Gastrocnemius medialis (tissue), 4 donors: ENCODE data around the gene FBLN2. TPM values are rescaled to one million over a fixed set of nuclear protein-coding genes. Genes with fewer than 3 reads are reported as not detected.

Source experiments
- ATAC-seq, 2 donors: fragments of 150-250 bp; one replicate each; pipeline ENCODE4 v1.9.1; 2016
- DNase-seq, 2 donors: peaks; one replicate each; pipeline ENCODE4 v3.0.0-alpha.2; 2019
- H3K27ac ChIP-seq, 4 donors: fragments of 200-600 bp; sonication (generic); 1 replicate in 1 of 4; 2 replicates in 3 of 4; pipeline ENCODE4 v1.5.1; 2016 to 2018; ENCODE audit warnings: mild to moderate bottlenecking in 2 of 4, moderate library complexity in 1 of 4
- H3K27me3 ChIP-seq, 3 donors: fragments of 200-600 bp; sonication (generic) in 2 of 3; 1 replicate in 1 of 3; 2 replicates in 2 of 3; pipeline versions ENCODE4 v1.5.1 to v1.6.0; 2016 to 2019; ENCODE audit warnings: mild to moderate bottlenecking in 1 of 3, moderate library complexity in 1 of 3
- H3K36me3 ChIP-seq, 2 donors: fragments of 200-600 bp; sonication (generic) in 1 of 2; one replicate each; pipeline ENCODE4 v1.5.1; 2017 to 2018
- H3K4me1 ChIP-seq, 2 donors: fragments of 200-600 bp; sonication (generic) in 1 of 2; one replicate each; pipeline ENCODE4 v1.5.1; 2016 to 2017; ENCODE audit warnings: mild to moderate bottlenecking in 2 of 2
- H3K4me3 ChIP-seq, 4 donors: fragments of 200-600 bp; sonication (generic) in 3 of 4; 1 replicate in 1 of 4; 2 replicates in 3 of 4; pipeline ENCODE4 v1.5.1; 2016 to 2019; ENCODE audit warnings: mild to moderate bottlenecking in 2 of 4
- H3K9me3 ChIP-seq, 3 donors: fragments of 200-600 bp; sonication (generic) in 2 of 3; 1 replicate in 1 of 3; 2 replicates in 2 of 3; pipeline ENCODE4 v1.5.1; 2016 to 2019
- CTCF ChIP-seq, 5 experiments: fragments of 450-650 bp in 3 of 5; fragments of 200-600 bp in 2 of 5; sonication (generic) in 2 of 5; IDR thresholded peaks in 4 of 5; conservative IDR thresholded peaks in 1 of 5; 1 replicate in 4 of 5; 2 replicates in 1 of 5; pipeline ENCODE4 v1.5.1; 2016 to 2019; ENCODE audit warnings: antibody characterized with exemption in 5 of 5, mild to moderate bottlenecking in 3 of 5, moderate library complexity in 3 of 5
- POLR2A ChIP-seq, 2 donors: fragments of 450-650 bp; IDR thresholded peaks; one replicate each; pipeline ENCODE4 v1.6.1; 2017; ENCODE audit warnings: antibody characterized with exemption in 2 of 2, mild to moderate bottlenecking in 2 of 2, moderate library complexity in 2 of 2
- in situ Hi-C, 4 donors: fragments of 200-750 bp; cut with MboI; loops; one replicate each; pipeline versions ENCODE4 v1.15.0 to v1.8.0; 2017; ENCODE audit warnings: low sequenced_read_pairs in 4 of 4
- intact Hi-C: fragments of 100-400 bp; cut with DNase I; formaldehyde crosslinking; loops from one replicate; pipeline ENCODE4 v1.15.1; 2023; ENCODE audit warnings: low total_unique reads
- total RNA-seq, 4 donors: library from RNA; depleted of rRNA; stranded (reverse); fragments of >200 nt; gene quantifications; one replicate each; pipeline versions ENCODE4 v1.1.0 to v1.2.3, GENCODE V29; 2016

Gene FBLN2
- total RNA-seq, 4 donors from 2014 or later: 28.9 to 45.7 (median 34.0) TPM

GRCh38 chr3:13684854-13685253, 135.9 kb downstream of the FBLN2 start:
- DNase-seq: no peak
- Histone ChIP-seq H3K27me3 (peaks cover 0 to 2% (median 0%) of the 10 kb centered on the region in 3 donors), H3K9me3 (no peaks in the 10 kb centered on the region), H3K36me3 (no peaks in the 10 kb centered on the region), H3K4me1 (no peaks in the 10 kb centered on the region), H3K27ac (no peak overlapping the region), H3K4me3 (no peak overlapping the region)
- intact Hi-C loops (no loop called here), in situ Hi-C loops (no loop called here)
- no peak for ATAC-seq
- TF ChIP-seq CTCF (IDR thresholded peaks at IDR 0.05 in 4 of 5, conservative IDR thresholded peaks at IDR 0.05 in 1 of 5): no peak
- no peak for TF ChIP-seq POLR2A (IDR thresholded peaks at IDR 0.05)

DNA sequence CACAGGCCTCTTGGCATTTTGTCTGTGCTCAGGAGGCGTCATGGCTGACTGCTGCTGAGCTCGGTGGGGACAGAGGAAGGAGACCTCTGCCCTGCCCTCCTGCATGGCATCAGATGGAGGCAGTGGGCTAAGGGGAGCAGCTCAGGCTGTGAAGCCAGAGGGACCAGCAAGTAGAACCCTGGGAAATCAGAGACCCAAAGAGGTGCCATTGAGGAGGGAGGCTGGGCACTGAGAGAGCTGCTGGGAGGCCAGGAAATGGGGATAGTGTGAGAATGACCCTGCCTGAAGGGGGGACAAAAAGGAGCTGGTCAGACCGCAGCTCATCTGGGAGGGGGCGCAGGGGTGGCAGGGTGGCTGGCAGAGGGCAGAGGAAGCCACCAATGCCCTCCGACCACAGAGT, 136.8 kb downstream of the FBLN2 start:
- H3K4me1 ChIP-seq: no peaks in the 10 kb centered on the region
- intact Hi-C loops (no loop called here), in situ Hi-C loops (no loop called here)
- H3K4me3 ChIP-seq: no peak overlapping the region
- no peak overlapping the region for H3K27ac ChIP-seq
- DNase-seq: no peak
- H3K9me3 ChIP-seq: no peaks in the 10 kb centered on the region
- H3K27me3 ChIP-seq: peaks cover 0 to 2% (median 0%) of the 10 kb centered on the region in 3 donors
- no peak for ATAC-seq
- TF ChIP-seq CTCF (IDR thresholded peaks at IDR 0.05 in 4 of 5, conservative IDR thresholded peaks at IDR 0.05 in 1 of 5) (no peak), POLR2A (IDR thresholded peaks at IDR 0.05) (no peak)
- no peaks in the 10 kb centered on the region for H3K36me3 ChIP-seq

- Histone ChIP-seq H3K9me3 (no peaks in the 10 kb centered on the region), H3K36me3 (no peaks in the 10 kb centered on the region), H3K27ac (no peak overlapping the region), H3K4me3 (no peak overlapping the region), H3K27me3 (no peaks in the 10 kb centered on the region), H3K4me1 (no peaks in the 10 kb centered on the region)
- ATAC-seq: no peak
- no peak for TF ChIP-seq CTCF (IDR thresholded peaks at IDR 0.05 in 4 of 5, conservative IDR thresholded peaks at IDR 0.05 in 1 of 5)
- TF ChIP-seq POLR2A (IDR thresholded peaks at IDR 0.05): no peak
- DNase-seq: no peak
- intact Hi-C loops (no loop called here), in situ Hi-C loops (no loop called here)
These were observed 137.6 kb downstream of the FBLN2 start for GRCh38 chr3:13686367-13687160.

DNA sequence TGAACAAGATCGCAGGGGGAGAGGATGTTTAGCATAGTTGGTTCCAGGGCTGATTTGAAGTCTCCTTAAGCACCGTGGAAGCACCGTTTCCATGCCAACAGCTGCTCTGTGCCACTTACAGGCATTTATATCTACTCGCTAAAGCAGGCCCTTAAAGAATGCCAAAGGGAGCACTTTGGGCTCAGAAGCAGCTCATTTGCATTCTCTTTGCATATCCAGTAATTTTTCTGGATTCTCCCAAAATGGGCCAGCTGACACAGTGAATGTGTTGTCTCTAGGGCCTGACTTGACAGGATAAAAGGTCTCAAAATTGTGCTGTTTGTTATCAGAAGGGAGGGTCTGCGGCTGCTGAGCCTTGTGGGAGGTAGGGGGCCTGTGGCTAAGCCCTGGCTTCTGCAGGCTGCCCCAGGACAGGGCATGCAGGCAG, 138.6 kb downstream of the FBLN2 start:
- Histone ChIP-seq H3K4me3 (no peak overlapping the region), H3K36me3 (no peaks in the 10 kb centered on the region), H3K27me3 (no peaks in the 10 kb centered on the region), H3K9me3 (no peaks in the 10 kb centered on the region), H3K27ac (no peak overlapping the region), H3K4me1 (no peaks in the 10 kb centered on the region)
- intact Hi-C loops (no loop called here), in situ Hi-C loops (no loop called here)
- TF ChIP-seq POLR2A (IDR thresholded peaks at IDR 0.05): no peak
- no peak for TF ChIP-seq CTCF (IDR thresholded peaks at IDR 0.05 in 4 of 5, conservative IDR thresholded peaks at IDR 0.05 in 1 of 5)
- DNase-seq (no peak), ATAC-seq (no peak)

Other genes with a start within 250 kb of the FBLN2 start
- 1 to 10 TPM; 1.7 to 3.6 (median 2.7) TPM for gene NUP210, start 128.8 kb upstream of the FBLN2 start, total RNA-seq
- gene HDAC11, start 68.8 kb upstream of the FBLN2 start, total RNA-seq: 10 to 100 TPM; 13.0 to 40.4 (median 15.8) TPM